LNCaP clone FGC (cell line): ENCODE measurements around the gene HELZ.
"Not testable (repeated sequence)": the region's sequence is repeated elsewhere in the genome, so short reads cannot be mapped to it uniquely, and the experiment has no call there.

ENCODE experiments used
- DNase-seq: peaks from one replicate; pipeline ENCODE4 v3.0.0-alpha.2; 2011; ENCODE audit warnings: low read depth
- H3K4me3 ChIP-seq: 2 replicates; pipeline ENCODE4 v1.5.1; 2011; ENCODE audit warnings: mild to moderate bottlenecking, low read depth, low read length, control low read depth
- TF ChIP-seq, protein P1 (sequence below): IDR thresholded peaks from 2 replicates; pipeline ENCODE4 v1.5.1; 2012; ENCODE audit warnings: mild to moderate bottlenecking; ENCODE audit not compliant: control insufficient read depth, insufficient read depth; ENCODE audit errors: extremely low read depth

Gene HELZ

DNA sequence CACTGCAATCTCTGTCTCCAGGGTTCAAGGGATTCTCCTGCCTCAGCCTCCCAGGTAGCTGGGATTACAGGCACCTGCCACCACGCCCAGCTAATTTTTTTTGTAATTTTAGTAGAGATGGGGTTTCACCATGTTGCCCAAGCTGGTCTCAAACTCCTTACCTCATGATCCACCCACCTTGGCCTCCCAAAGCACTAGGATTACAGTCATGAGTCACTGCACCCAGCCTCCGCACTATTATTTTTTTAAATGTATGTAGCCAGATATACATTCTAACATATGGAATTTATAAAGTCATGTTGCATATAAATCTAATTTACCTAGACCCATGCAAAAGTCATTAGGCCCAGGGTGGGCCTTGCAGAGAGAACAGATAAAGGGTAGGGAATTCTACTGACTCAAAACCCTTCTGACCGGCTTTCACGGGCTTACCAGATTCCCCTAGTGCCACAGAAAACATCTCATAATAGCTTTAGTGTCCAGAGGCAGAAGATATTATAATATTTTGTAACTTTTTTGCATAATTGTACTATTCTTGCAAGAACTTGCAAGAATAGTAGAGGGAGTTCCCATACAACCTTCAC lies 20.5 kb upstream of the HELZ start:
- no peak for DNase-seq
- H3K4me3 ChIP-seq, result no peak overlapping the region
- TF ChIP-seq, protein P1, sequence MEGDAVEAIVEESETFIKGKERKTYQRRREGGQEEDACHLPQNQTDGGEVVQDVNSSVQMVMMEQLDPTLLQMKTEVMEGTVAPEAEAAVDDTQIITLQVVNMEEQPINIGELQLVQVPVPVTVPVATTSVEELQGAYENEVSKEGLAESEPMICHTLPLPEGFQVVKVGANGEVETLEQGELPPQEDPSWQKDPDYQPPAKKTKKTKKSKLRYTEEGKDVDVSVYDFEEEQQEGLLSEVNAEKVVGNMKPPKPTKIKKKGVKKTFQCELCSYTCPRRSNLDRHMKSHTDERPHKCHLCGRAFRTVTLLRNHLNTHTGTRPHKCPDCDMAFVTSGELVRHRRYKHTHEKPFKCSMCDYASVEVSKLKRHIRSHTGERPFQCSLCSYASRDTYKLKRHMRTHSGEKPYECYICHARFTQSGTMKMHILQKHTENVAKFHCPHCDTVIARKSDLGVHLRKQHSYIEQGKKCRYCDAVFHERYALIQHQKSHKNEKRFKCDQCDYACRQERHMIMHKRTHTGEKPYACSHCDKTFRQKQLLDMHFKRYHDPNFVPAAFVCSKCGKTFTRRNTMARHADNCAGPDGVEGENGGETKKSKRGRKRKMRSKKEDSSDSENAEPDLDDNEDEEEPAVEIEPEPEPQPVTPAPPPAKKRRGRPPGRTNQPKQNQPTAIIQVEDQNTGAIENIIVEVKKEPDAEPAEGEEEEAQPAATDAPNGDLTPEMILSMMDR, result no peak

DNA sequence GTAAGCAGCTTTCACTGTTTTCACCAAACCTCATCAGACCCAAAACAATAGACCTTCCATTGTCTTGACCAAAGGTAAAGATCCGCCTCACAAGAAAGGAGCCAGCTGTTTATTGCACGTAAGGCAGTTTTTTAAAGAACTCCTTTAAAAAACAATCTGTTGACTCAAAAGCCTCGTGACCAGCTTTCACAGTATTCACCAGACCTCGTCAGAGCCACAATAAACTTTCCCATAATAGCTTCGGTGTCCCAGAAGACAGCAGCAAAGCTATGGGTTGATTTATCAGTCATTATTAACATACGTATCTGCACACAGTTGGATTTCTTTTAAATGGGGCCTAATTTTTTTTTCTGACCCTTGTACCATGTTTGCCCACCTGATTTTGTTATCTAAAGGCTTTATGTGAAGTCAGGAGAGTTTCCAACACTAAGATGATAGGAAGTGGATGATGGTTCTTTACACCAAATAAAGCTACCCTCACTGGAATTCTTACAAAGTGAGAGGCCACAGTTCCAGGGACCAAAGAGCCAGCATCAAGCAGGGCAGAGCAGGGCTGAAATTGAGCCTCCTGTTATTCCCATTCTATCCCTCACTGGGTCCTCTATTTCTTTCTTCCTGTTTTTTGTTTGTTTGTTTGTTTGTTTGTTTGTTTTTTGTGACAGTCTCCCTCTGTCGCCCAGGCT lies 17.6 kb upstream of the HELZ start:
- no peak for DNase-seq
- H3K4me3 ChIP-seq, result no peak overlapping the region
- TF ChIP-seq, protein P1, result no peak

DNA sequence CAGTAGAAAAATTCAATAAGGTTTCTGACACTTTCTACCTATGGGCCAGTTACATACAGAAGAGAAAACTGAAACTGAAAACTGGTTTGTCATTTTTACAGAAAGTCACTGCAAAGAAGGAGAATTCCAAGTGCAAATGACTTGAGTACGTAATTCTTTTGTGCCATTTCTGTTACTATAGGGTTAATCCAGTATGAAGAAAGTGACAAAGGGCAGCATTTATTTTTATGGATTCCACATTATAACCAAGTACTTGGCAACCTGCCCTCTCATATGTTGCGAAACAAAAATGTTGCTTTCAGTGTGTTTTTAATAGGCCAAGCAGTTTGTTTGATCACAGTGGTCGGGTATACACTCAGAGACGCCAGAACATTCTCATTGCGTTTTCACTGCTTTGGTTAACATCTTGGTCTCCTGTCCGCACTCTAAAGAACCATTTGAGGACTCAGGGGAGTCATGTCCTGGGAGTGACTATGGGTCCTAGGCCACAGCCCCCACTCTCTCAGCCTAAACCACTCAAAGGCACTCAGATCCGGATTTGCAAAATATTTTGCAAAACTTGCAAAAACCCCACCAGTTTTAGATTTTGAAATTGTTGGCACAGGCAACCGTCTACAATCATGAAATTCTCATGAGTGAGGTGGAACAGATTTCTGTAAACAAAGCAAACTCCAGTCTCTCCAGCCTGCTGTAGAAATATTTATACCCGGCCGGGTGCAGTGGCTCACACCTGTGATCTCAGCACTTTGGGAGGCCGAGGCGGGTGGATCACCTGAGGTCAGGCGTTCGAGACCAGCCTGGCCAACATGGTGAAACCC lies 15.4 kb upstream of the HELZ start:
- H3K4me3 ChIP-seq, result no peak overlapping the region
- DNase-seq, result no peak
- TF ChIP-seq, protein P1, result no peak

DNA sequence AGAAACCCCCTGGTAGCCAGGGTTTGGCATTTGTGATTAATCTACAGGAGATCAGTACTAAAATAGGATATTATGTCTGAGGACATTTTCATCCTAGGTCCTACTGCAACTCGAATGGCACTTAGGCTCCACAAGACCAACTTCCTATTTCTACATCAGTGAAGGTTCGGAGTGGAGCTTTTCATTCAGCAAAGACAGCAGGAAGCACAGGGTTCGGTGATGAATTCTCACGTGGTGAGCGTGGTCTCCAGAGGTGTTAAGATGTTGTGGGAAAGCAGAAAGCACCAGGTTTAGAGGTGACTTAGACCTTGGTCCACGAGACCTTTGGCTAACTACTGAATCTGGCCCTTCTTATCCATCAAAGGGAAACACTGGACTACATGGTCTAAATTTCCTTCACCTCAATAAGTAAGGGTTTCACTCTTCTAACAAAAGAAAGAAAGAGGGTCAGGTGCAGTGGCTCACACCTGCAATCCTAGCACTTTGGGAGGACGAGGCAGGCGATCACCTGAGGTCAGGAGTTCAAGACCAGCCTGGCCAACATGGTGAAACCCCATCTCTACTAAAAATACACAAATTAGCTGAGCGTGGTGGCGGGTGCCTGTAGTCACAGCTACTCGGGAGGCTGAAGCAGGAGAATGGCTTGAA lies 13.9 kb upstream of the HELZ start:
- TF ChIP-seq, protein P1, result no peak
- H3K4me3 ChIP-seq, result no peak overlapping the region
- DNase-seq, result no peak

DNA sequence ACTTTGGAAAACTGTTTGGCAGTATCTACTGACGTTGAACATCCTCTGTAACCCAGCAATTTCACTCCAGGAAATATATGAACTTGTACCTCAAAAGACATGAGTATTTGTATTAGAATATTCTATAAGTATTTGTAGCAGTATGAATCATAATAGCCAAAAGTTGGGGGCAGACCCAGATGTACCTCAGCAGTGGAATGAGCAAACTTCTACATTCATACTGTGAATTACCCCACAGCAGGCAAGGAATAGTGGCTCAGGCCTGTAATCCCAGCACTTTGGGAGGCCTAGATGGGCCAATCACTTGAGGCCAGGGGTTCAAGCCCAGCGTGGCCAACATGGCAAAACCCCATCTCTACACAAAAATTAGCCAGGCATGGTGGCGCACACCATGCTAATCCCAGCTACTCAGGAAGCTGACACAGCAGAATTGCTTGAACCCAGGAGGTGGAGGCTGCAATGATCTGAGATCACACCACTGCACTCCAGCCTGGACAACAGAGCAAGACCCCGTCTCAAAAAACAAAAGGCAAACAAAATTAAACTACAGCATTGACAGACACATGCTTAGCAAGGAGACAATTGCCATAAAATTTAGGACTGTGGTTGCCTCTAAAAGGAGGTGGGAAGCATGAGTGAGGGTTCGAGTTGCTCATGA lies 11.2 kb upstream of the HELZ start:
- DNase-seq, result no peak
- H3K4me3 ChIP-seq, result no peak overlapping the region
- TF ChIP-seq, protein P1, result no peak

DNA sequence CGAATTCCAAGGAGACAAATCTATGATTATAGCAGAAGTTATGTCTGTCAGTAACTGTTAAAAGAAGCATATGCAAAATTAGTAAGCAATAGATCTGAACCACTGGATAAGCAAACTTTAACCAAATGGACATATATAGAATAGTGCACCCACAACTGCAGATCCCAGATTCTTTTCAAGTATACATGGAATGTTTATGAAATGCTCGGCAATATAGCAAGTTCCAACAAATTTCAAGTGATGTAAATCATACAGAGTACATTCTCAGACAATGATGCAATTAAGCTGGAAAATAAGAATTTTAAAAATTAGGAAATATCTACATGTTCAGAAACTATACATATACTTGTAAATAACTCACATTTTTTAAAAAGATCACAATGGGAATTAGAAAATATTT lies 8.4 kb upstream of the HELZ start:
- TF ChIP-seq, protein P1, result no peak
- no peak overlapping the region for H3K4me3 ChIP-seq
- DNase-seq, result no peak

DNA sequence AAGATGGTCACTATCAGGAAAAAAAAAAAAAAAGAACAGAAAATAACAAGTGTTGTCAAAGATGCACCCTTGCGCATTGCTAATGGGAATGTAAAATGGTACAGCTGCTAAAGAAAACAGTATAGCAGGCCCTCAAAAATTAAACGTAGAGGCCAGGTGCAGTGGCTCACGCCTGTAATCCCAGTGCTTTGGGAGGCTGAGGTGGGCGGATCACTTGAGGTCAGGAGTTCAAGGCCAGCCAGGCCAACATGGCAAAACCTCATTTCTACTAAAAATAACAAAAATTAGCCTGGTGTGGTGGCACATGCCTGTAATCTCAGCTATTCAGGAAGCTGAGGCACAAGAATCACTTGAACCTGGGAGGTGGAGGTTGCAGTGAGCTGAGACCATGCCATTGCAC lies 6.6 kb upstream of the HELZ start:
- DNase-seq, H3K4me3 ChIP-seq: not testable (repeated sequence)
